Mucosa of rectum (tissue), 2 donors: Measurements from ENCODE around the gene ZBTB16.

ENCODE experiments used
- H3K27ac ChIP-seq, 2 donors: one replicate each; pipeline ENCODE4 v1.7.0; 2013; ENCODE audit warnings: inconsistent platforms in 2 of 2, low read depth in 2 of 2, low read length in 2 of 2
- H3K27me3 ChIP-seq, 2 donors: one replicate each; pipeline ENCODE4 v1.7.0; 2013; ENCODE audit warnings: low read length in 2 of 2; ENCODE audit not compliant: control insufficient read depth in 2 of 2, insufficient read depth in 2 of 2
- H3K36me3 ChIP-seq, 2 donors: one replicate each; pipeline ENCODE4 v1.7.0; 2013; ENCODE audit warnings: low read length in 2 of 2; ENCODE audit not compliant: control insufficient read depth in 2 of 2, insufficient read depth in 2 of 2
- H3K4me1 ChIP-seq, 2 donors: one replicate each; pipeline ENCODE4 v1.7.0; 2013; ENCODE audit warnings: low read length in 2 of 2, mild to moderate bottlenecking in 1 of 2; ENCODE audit not compliant: control insufficient read depth in 2 of 2, insufficient read depth in 2 of 2
- H3K4me3 ChIP-seq, 2 donors: one replicate each; pipeline ENCODE4 v1.7.0; 2013; ENCODE audit warnings: low read length in 2 of 2
- H3K9ac ChIP-seq, 2 donors: one replicate each; pipeline ENCODE4 v1.7.0; 2013; ENCODE audit warnings: low read length in 2 of 2, low read depth in 1 of 2, mild to moderate bottlenecking in 1 of 2
- H3K9me3 ChIP-seq, 2 donors: one replicate each; pipeline ENCODE4 v1.7.0; 2013; ENCODE audit warnings: low read length in 2 of 2; ENCODE audit not compliant: control insufficient read depth in 2 of 2
- donor health status: healthy.
- donor health status: Normal muscosa, but diverticular disease.

ZBTB16 gene

GRCh38 chr11:114159802-114160632 is 100.5 kb downstream of the ZBTB16 start:
- Histone ChIP-seq H3K36me3 (no peaks in the 10 kb centered on the region), H3K9ac (peak overlapping the region; percentile 66 to 75), H3K27ac (peak overlapping the region; percentile 86 to 90), H3K4me3 (peak overlapping the region; percentile 55 to 67), H3K27me3 (no peaks in the 10 kb centered on the region), H3K9me3 (no peaks in the 10 kb centered on the region), H3K4me1 (peaks cover 41 to 62% of the 10 kb centered on the region in 2 donors)

DNA sequence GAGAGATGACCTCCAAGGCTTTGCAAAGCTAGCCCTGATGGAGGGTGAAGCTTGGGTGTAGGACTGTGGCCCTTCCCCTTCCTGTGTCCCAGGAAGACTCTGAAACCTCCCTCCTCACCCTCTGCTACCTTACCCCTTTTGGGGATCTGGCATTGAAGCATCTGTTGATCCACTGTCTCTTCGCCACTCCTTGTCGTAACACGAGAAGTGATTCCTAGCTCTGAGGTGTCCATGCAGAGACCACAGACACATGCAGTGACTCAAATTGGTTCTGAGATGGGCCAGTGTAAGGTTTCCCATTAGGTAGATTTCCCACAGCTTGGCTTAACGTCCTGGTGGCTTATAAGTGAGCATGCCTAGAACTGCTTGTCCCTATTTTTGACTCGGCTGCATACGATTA is 101.4 kb downstream of the ZBTB16 start:
- Histone ChIP-seq H3K27ac (peak overlapping the region; percentile 86 to 90), H3K27me3 (no peaks in the 10 kb centered on the region), H3K9me3 (no peaks in the 10 kb centered on the region), H3K4me3 (peak overlapping the region in 1 of 2 donors; percentile 55), H3K9ac (peak overlapping the region; percentile 38 to 66), H3K36me3 (no peaks in the 10 kb centered on the region), H3K4me1 (peaks cover 50 to 71% of the 10 kb centered on the region in 2 donors)

DNA sequence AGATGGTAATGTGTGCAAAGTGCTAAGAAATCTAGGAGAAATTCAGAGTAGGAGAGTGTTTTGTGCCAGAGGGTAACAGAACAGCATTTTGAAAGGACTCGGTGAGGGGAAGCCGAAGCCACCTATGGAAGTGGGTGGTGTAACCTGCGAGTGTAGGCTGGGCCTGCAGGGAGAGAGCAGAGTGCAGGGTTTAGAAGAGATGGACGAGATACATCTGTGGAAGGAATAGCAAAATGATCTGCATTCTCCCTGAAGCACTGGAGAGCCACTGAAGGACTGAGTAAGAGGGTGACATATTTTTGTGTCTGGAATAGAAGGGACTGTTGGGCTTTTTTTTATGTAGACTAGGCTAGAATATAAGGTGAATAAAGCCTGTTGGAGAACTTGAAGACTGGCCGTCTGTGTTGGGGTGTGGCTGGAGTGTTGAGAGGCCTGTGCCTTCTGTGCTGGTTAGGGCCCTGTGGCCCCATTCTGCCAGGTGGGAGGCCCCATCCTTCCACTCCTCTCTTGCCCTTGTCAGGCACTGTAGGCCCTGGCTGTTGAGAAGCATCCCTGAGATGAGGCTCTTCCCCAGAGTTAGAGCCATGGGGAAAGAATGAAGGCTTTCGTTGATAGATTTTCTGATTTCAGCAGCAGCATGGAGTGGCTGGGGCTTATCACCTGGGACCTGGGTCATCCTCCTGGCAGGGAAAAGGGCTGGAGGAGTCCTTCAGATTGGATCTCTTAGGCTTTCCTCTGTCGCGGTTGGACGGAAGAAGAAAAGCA is 102.2 kb downstream of the ZBTB16 start:
- peak overlapping the region in 1 of 2 donors; percentile 66 for H3K9ac ChIP-seq

GRCh38 chr11:114162719-114163123 is 103.2 kb downstream of the ZBTB16 start:
- H3K9ac ChIP-seq = peak overlapping the region in 1 of 2 donors; percentile 57
- H3K36me3 ChIP-seq = no peaks in the 10 kb centered on the region
- H3K27ac ChIP-seq = peak overlapping the region; percentile 86 to 90
- H3K27me3 ChIP-seq = no peaks in the 10 kb centered on the region
- H3K9me3 ChIP-seq = no peaks in the 10 kb centered on the region
- no peak overlapping the region for H3K4me3 ChIP-seq
- peaks cover 56 to 84% of the 10 kb centered on the region in 2 donors for H3K4me1 ChIP-seq

More for the DNA sequence above, 102.2 kb downstream of the ZBTB16 start:
- Histone ChIP-seq H3K4me3 (no peak overlapping the region), H3K27ac (peak overlapping the region; percentile 86 to 90), H3K9me3 (no peaks in the 10 kb centered on the region), H3K4me1 (peaks cover 51 to 77% of the 10 kb centered on the region in 2 donors), H3K27me3 (no peaks in the 10 kb centered on the region), H3K36me3 (no peaks in the 10 kb centered on the region)

DNA sequence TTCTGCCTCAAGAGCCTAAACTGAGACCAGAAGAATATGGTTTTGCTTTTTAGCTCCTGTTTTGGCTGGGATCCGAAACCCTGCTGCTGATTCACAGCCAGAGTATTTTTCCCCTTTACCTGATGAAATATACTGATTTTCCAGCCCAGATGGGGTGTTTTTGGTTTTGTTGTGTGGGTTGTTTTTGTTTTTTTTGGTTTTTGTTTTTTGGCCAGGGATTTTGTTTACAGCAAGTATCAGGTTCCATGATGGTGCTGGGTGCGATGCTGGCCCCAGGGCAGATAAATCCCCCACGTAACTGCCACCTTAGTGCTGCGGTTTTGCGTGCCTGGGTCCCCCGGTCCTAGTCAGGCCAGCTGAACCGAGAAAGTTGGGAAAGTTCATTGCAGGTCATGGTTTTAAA is 103.7 kb downstream of the ZBTB16 start:
- Histone ChIP-seq H3K36me3 (no peaks in the 10 kb centered on the region), H3K9me3 (no peaks in the 10 kb centered on the region), H3K9ac (peak overlapping the region; percentile 48 to 61), H3K4me1 (peaks cover 61 to 89% of the 10 kb centered on the region in 2 donors), H3K27ac (peak overlapping the region; percentile 82 to 90), H3K4me3 (no peak overlapping the region), H3K27me3 (no peaks in the 10 kb centered on the region)

DNA sequence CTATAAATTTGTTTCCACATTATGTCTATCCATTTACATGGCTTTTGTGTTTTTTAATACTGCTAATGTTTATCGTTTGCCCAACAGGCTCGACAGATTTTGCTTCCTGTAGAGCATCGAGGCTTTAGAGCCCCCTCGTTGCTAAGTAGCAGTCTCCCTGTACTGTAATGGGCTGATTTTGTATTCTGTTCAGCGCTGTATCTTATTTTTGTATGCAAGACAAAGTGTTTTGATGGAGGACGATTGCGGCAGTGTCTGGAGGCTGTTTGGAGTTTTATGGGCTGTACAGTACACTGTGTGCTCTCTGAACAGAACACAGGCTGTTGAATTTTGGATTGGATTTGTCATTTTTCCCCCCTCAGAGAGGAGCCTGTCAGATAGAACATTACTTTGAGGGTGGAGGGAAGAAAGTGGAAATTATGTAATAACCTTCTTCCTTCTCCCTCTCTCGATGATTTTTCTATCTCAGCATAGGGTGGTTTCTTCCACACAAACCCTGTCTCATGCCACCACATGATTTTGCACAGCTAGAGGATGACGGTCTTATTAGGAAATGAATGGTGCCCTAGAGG is 104.4 kb downstream of the ZBTB16 start:
- Histone ChIP-seq H3K9ac (peak overlapping the region; percentile 48 to 61), H3K4me1 (peaks cover 64 to 91% of the 10 kb centered on the region in 2 donors), H3K27ac (peak overlapping the region; percentile 82 to 90), H3K27me3 (no peaks in the 10 kb centered on the region), H3K4me3 (no peak overlapping the region), H3K9me3 (no peaks in the 10 kb centered on the region), H3K36me3 (no peaks in the 10 kb centered on the region)

GRCh38 chr11:114164546-114164945 is 105.0 kb downstream of the ZBTB16 start:
- Histone ChIP-seq H3K9me3 (no peaks in the 10 kb centered on the region), H3K4me3 (no peak overlapping the region), H3K27me3 (no peaks in the 10 kb centered on the region), H3K4me1 (peaks cover 64 to 91% of the 10 kb centered on the region in 2 donors), H3K36me3 (no peaks in the 10 kb centered on the region), H3K27ac (peak overlapping the region; percentile 82 to 90), H3K9ac (peak overlapping the region; percentile 0 to 52)

GRCh38 chr11:114165326-114166230 is 106.1 kb downstream of the ZBTB16 start:
- Histone ChIP-seq H3K9me3 (no peaks in the 10 kb centered on the region), H3K36me3 (no peaks in the 10 kb centered on the region), H3K4me1 (peaks cover 56 to 84% of the 10 kb centered on the region in 2 donors), H3K4me3 (no peak overlapping the region), H3K9ac (peak overlapping the region in 1 of 2 donors; percentile 52), H3K27ac (peak overlapping the region; percentile 82 to 90), H3K27me3 (no peaks in the 10 kb centered on the region)

DNA sequence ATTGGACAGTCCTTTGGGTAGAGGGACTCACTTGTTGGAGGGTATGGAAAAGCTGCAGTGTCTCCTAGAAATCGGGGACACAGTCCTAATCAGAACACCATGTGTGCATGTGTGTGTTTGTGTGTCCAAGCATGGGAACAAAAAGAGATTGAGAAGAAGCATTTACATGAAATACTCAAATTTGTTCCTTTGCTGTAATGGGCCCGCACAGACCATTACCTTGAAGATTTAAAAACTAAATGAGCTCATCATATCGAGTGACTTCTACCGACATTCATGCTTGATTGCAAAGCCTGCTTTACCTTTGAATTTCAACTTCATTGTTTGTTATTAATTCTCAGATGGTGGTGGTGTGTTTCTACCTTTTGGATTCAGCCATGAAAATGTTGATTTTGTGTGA is 106.9 kb downstream of the ZBTB16 start:
- H3K27me3 ChIP-seq = no peaks in the 10 kb centered on the region
- H3K27ac ChIP-seq = peak overlapping the region; percentile 82 to 90
- peak overlapping the region in 1 of 2 donors; percentile 42 for H3K9ac ChIP-seq
- H3K4me1 ChIP-seq = peaks cover 55 to 84% of the 10 kb centered on the region in 2 donors
- H3K36me3 ChIP-seq = no peaks in the 10 kb centered on the region
- no peak overlapping the region for H3K4me3 ChIP-seq
- H3K9me3 ChIP-seq = no peaks in the 10 kb centered on the region
